A673 (cell line): ENCODE measurements around the gene NLGN1.

Source experiments
- CTCF ChIP-seq: fragments of 300-800, 200-600 bp; sonication (generic); conservative IDR thresholded peaks from 2 replicates; pipeline ENCODE4 v1.5.1; 2017; ENCODE audit warnings: low read depth, mild to moderate bottlenecking, antibody characterized with exemption, low read length, moderate library complexity, mixed read lengths
- EZH2 ChIP-seq: fragments of 200-600 bp; sonication (generic); IDR thresholded peaks from 2 replicates; pipeline ENCODE4 v1.6.1; 2017; ENCODE audit warnings: borderline replicate concordance, low read depth, mild to moderate bottlenecking, mixed read lengths, antibody characterized with exemption, low read length; ENCODE audit not compliant: poor library complexity, severe bottlenecking

- no peak for TF ChIP-seq CTCF
- no peak for TF ChIP-seq EZH2
Observed at GRCh38 chr3:174242311-174243041, 844.9 kb downstream of the NLGN1 start.
